Daoy (cell line): ENCODE results near the gene FTCD. TPM values are rescaled to one million over a fixed set of nuclear protein-coding genes. Genes with fewer than 3 reads are reported as not detected.
"Not testable (repeated sequence)": the region's sequence is repeated elsewhere in the genome, so short reads cannot be mapped to it uniquely, and the experiment has no call there.

Experiments used
- DNase-seq: peaks from one replicate; pipeline ENCODE4 v3.0.0-alpha.2; 2015; ENCODE audit warnings: low read depth
- total RNA-seq: library from RNA; depleted of rRNA; stranded (reverse); fragments of >200 nt; shearing (Covaris generic); gene quantifications from 2 replicates; pipeline ENCODE4 v1.2.3, GENCODE V29; 2014

The FTCD gene
- total RNA-seq, 1 experiment from 2014 or later, result 0.34 TPM

DNA sequence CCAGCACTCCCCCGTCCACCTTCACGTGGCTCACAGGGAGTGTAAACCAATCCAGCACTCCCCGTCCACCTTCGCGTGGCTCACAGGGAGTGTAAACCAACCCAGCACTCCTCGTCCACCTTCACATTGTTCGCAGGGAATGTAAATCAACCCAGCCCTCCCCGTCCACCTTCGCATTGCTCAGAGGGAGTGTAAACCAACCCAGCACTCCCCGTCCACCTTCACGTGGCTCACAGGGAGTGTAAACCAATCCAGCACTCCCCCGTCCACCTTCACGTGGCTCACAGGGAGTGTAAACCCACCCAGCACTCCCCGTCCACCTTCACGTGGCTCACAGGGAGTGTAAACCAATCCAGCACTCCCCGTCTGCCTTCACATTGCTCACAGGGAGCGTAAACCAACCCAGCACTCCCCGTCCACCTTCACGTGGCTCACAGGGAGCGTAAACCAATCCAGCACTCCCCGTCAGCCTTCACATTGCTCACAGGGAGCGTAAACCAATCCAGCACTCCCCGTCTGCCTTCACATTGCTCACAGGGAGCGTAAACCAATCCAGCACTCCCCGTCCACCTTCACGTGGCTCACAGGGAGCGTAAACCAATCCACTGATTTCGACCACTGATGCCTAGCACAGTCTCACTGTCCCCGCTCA lies 14.9 kb downstream of the FTCD start:
- not testable (repeated sequence) for DNase-seq

- DNase-seq, result no peak
These were observed 15.7 kb downstream of the FTCD start for GRCh38 chr21:46139686-46140085.

DNA sequence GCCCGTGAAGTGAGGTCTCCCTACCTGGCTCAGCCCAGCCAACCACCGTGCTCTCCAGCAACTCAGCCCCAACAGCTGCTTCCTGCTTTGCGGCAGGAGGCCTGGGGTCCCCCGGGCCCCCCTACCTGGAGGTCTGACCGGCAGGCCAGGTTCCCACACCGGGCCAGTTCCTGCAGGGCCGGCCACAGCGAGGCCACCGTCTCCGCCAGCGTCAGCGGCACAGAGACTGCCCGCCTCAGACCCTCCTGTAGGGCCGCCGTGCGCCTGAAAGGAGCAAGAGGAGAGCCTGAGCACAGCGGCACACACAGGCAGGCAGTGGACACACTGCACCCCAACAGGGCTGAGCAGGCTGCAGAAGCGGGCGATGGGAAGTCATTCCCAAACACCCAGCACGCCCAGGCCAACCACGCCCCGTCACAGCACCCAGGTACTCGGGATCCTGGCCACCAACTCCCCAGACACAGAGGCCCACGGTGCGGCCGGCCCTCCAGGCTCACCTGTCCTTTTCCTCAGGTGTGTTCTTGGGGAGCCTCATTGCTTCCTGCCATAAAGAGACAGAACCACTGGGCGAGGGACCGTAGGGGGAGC lies 16.9 kb downstream of the FTCD start:
- DNase-seq, result no peak

GRCh38 chr21:46137908-46138307 lies 17.5 kb downstream of the FTCD start:
- DNase-seq, result no peak

DNA sequence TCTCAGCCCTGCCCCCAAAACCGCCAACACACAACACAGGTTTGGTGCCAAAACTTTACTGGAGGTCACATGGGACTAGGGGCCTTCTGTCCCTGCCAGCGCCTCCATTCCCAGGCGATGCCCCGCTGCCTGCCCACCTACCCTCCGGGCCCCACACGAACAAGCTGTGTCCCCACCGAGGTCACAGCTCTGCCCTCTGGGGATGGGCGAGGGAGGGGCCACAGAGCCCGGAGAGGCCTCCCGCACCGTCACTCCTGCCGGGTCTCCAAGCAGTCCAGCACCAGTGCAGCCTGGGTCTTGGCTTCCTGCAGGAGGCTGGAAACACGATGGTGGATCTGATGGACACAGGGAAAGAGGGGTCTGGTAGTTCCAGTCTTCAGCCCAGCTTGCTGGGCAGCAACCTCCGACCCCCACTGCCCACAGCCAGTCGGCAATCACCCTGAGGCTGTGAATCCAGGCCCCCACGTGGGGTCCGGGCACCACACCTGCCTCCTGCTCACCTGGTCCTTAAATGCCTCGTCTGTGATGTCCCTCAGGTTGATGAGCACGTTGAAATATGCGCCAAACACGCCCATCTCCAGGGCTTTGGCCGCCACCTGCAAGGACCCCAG lies 18.5 kb downstream of the FTCD start:
- DNase-seq, result no peak

DNA sequence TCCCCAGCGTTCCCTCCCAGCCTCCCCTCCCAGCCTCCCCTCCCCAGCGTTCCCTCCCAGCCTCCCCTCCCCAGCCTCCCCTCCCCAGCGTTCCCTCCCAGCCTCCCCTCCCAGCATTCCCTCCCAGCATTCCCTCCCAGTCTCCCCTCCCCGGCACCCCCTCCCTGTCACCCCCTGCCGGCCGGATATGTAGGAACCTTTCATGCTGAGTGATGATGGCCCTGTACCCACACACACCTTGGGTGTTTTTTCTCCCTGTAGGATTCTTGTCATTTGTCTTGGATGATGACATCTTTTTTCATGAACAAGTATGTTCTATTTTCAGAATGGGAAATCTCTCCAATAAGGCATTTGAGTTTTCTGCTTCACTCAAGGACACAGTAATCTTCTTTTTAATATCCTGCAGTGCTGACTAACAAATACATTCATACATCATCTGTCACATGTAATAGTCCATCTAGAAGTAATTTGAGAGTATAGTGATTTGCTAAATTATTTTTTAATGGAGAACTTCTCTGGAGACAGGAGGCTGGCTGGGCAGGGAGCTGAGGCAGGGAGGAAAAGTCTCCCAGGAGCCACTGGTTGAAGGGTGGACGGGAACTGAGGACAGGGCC lies 19.5 kb downstream of the FTCD start:
- no peak for DNase-seq

- no peak for DNase-seq
These were observed 23.3 kb downstream of the FTCD start for GRCh38 chr21:46131838-46132651.

DNA sequence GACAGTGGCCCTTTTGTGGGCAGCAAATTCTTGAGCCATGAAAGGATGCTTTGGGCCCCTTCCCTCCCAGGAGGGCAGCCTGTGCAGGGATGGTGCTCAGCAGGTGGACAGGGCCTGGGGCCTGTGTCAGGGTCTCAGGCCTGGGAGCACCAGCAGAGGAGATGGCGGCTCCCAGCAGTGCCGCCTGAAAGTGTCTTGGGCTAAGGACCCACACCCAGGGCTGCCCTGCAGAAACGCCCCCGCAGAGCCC lies 23.9 kb downstream of the FTCD start:
- no peak for DNase-seq

GRCh38 chr21:46130831-46131587 lies 24.4 kb downstream of the FTCD start:
- no peak for DNase-seq

DNA sequence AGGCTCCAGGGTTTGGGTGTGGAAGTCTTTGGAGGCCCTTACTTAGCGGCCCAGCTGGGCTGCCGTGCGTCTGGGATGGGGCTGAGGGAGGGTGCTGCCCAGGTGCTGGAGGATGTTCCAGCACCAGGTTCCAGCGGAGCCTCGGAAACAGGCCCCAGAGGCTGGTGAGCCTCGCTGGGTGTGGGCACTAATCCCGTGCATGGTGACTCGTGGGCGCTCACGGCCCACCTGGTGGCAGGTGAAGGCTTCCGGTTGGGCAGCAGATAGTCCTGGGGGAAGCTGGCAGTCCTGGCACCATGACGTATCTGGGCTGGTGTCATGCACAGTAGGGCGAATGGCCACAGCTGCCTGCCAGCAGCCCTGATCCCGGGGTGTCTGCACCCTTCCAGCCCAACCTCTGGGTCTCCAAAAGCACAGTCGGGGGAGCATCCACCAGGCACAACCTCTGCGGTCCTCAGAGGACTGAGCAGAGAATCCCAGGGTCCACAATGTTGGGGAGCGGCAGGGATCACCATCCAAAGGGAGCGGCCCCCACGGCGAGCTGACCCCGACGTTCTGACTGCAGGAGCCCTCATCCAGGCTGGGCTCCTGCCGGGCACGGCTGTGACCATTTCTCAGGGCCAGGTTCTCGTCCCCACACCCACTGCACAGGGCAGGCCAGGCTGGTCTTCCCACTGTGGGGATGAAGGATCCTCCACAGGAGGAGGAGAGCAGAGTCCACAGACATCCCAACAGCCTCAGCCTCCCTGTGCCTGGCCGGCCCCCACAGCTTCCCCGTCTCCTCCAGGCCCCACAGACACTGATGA lies 25.3 kb downstream of the FTCD start:
- DNase-seq, result no peak

GRCh38 chr21:46128933-46129571 lies 26.3 kb downstream of the FTCD start:
- no peak for DNase-seq

GRCh38 chr21:46128106-46128932 lies 27.1 kb downstream of the FTCD start:
- no peak for DNase-seq

DNA sequence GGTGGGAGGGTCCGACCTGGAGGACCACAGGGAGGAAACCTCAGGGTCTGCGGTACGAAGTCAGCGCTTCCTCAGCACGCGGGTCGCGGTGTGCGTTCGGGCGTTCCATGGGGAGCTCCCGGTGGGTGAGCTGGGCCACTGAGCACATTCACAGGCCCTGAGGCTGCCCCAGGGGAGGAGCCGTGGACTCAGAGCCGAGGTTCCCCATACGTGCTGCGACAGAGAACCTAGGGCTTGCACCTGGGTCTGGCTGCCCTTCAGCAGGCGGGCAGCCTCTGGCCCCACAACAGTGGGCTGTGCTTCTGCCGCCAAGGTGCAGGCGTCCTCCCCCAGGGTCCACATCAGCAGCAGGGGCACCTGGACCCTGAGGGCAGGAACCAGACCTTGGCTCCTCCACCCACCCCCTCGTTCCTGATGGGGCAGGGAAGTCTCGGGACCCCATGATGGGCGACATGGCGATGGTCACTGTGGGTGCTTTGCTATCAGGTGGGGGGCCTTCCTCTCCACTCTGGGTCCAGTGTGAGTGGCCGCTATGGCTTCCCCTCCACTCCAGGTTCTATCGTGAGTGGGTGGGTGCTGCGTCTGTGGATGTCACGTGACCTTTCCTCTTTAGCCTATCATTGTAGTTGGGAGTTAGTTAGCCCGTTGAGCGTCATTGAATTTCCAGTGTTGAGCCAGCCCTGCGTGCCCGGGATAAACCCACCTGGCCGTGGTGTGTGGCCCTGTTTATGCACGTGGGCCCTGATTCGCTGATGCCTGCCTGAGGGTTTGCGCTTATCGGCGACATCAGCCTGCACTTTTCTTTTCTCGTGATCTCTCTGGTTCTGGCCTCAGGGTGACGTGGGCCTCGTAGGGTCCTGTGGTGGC lies 27.9 kb downstream of the FTCD start:
- DNase-seq, result no peak

GRCh38 chr21:46126309-46127238 lies 28.8 kb downstream of the FTCD start:
- DNase-seq, result no peak

- no peak for DNase-seq
These were observed 29.5 kb downstream of the FTCD start for GRCh38 chr21:46125846-46126301.

DNA sequence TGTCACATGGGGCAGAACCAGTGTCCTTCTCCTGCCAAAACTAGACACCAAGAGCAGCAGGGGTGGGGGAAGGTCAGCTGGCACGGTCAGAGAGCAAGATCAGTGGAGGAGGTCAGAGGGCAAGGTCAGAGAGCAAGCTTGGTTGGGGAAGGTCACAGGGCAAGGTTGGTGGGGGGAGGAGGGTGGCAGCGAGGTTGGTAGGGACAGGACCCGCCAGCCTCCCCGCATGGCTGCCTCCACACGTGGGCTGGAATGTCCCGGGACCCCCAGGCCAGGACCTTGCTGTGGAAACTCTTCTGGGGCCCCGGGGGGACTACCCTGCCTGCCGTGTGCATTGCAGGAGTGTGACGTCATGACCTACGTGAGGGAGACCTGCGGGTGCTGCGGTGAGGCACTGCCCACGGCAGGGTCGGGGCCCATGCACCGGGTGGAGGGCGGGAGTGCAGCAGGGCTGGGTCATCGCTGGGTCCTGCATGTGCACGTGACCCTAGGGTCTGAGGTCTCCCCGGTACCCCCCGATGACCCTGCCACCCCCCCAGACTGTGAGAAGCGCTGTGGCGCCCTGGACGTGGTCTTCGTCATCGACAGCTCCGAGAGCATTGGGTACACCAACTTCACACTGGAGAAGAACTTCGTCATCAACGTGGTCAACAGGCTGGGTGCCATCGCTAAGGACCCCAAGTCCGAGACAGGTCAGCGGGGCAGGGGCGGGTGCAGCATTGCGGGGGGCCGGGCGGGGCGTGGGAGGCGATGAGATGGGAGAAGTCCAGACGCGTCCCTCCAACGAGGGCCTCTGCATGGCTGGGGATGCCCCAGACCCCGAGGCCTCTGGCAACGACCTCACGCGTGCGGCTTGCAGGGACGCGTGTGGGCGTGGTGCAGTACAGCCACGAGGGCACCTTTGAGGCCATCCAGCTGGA lies 30.2 kb downstream of the FTCD start:
- DNase-seq, result no peak
